NCI-H146 treated with DMSO at 0.1 percent for 48 hours (cell line): ENCODE results near the gene MAT1A.

Source experiments
- DNase-seq: peaks from one replicate; lab custom pipeline; 2025; ENCODE audit not compliant: unreplicated experiment; lab: John Stamatoyannopoulos, UW

Gene MAT1A

DNA sequence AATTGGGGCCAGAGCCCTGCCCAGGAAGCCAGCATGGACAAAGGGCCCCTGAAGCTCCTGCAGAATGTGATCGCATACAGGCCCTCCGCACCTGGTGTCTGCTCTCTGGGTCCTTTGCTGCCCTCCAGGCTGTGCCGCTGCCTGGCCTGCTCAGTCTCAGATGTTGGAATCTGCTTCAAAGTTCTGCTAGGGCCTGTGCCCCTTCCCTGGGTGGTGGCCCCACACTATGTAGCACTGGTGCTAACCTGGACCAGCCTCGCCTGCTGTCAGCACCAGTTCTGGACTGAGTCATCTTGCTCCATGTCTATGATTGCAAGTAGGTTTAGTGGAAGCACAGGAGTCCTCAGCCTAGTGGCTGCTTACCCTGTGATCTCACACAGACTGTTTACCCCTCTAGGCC is 6.3 kb downstream of the MAT1A start:
- no peak for DNase-seq

DNA sequence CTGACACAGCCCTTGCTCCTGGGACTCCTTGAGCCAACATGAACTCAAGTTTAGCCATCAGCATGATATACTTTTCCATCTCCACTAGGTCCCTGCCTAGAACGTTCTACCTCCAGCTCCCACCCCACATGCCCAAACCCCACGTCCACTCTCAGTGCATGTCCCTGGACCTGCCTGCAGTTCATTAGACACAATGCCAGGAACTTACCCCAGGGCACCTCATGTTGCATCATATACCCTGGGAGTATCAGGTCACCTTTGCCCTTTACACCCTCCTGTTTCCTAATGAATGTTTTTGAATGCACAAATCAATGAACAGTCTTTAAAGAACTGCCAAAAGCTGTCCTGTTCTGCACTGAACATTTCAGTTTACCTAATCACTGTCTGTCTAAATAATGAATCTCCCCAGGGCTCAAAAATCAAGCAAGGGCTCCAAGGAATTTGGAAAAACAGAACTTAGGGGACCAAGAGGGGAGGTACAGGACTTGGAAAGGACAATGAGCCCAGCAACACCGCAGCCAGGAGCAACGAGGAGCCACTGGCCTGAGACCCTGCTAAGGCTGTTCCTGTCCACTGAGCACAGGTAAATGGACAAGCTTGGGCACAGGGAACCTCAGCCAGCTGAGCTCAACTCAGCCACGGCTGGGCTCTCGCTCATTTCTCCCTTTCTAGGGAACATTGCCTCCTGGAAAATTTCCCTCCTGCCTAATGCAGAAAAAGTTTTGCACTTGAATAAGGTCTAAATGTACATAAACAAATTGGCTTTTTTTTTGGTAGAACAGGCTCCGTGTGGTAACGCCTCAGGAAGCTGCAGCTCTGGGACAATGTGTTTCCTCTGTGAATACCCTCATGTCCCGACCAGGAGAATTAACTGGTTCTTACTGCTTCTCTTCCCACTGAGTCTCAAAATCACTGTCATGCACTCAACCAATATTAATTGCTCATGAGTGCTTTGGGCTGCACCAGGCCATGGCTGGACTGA is 7.4 kb downstream of the MAT1A start:
- DNase-seq, result no peak

DNA sequence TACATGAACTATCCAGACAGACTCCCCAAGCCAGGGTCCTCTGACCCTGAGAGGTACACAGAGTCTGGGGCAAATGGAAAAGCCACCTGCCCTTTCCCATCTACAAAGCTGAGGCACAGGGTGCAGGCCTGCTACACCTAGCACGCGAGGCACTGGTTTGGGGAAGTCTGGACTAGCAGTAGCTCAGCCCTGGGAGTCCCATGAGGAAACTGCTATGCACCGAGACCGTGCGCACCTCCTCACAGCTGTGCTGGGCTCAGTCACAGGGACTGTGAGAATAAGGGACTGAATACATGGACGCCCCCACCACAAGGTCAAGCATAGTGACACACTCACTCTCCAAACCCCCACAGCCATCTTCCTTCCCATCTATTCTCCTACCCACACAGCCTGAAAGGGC is 8.2 kb downstream of the MAT1A start:
- no peak for DNase-seq

DNA sequence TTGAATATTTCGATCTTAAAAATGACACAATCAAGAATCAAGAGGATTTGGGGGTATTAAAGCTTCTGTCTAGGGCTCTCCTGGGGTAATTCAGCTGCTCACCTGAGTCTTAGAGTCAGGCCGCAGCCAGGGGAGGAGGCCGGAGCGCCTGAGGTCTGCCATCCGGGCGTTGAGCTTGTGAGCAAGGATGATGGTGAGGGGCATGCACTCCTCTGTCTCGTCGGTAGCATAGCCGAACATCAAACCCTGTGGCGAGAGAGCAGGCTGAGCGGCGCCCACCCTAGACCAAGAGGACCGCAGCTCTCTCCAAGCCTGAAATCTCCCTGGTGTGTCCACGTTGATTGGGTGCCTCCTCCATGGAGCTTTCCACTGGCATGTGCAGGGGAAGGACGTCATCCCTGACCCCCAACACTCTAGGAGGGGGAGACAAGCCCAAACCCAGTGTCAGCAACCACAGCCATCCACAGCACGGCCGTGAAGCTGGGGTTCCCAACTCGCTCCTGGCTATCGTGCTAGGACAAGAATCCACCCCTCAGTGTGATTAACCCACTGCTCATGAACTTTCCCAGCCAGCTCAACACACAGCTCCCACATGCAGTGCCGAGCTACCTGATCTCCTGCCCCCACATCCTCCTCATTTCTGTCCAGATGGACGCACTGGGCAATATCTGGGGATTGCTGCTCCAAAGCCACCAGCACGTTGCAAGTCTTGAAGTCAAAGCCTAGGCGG is 9.2 kb downstream of the MAT1A start:
- no peak for DNase-seq

DNA sequence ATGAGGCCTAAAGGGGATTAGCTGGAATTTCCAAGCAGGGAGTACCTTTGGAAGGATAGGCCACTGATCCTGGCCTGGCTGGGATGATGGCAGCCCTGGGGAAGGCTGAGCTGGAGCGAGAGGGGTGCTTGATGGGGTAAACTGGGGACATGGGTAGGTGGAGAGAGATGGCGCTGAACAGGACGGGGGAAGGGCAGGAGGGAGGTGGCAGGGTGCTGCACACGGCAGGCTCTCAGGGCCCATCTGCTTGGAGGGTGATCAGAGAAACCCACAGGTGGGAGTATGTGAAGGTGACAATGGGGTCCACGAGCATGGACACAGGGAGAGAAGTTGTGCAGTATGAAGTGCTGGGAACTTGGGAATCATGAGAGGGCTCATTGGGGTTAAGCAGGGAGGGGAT is 10.3 kb downstream of the MAT1A start:
- DNase-seq, result no peak

DNA sequence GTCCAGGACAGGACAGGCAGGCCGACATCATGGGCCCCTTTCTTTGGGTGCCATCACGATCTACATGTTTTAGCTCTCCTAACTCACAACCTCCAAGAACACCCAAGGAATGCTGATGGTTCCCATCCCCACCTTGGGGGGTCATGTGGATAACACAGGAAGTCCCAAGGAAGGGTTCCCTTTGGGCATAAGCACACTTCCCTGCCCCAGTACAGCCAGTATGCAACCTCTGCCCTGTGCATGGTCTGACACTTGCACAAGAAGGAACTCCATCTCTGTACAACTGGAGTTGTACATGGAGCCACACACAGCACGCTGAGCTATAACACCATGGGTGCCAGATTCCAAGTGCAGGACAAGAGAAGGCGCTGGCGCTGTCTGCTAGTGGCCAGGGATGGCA is 11.0 kb downstream of the MAT1A start:
- no peak for DNase-seq

DNA sequence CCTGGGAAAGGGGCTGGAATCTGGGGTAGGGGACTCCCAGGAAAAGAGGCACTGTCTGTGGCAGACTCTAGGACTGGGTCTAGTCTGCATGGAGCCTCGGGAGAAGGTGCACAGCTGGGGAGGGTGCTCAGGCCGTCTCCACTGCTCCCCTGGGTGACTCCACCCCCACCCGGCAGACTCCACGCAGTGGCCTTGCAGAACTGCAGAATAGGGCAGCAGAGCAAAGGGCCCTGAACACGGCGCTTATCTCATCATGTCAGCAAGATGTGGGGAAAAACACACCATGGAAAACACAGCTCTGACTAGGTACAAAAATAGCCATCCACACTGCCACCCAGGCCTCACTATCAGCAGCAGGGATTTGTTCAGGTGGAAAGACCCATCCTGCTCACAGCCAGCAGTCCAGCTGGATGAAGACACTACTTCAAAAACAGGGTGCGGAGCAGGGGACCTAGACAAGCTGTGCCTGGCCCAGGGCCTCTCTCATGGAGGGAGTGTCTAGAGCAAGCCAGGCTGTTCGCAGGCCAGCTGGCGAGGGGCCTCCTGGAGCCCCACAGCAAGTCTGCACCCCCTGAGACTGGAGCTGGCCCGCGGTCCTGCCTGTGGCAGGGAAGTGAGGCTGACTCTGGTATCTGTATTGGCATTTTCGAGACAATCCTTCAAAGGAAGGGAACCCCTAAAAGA is 11.7 kb downstream of the MAT1A start:
- no peak for DNase-seq

DNA sequence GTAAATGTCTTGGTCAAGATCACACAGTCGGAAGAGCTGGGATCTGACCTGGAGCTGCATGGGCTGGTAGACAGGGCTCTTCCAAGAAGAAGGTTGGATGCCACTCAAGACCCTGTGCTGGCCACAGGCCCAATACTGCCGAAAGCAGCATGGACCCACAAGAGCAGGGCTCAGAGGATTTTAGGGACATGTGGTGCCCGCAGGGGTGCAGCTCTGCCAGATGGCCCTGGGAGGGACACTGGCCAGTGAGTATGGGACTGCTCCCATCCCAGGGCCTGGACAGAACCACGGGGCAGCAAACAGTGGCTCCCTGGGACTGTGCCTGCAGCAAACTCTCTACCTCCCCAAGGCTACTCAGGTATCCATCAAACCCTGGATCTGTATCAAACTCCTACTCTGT is 12.4 kb downstream of the MAT1A start:
- no peak for DNase-seq

DNA sequence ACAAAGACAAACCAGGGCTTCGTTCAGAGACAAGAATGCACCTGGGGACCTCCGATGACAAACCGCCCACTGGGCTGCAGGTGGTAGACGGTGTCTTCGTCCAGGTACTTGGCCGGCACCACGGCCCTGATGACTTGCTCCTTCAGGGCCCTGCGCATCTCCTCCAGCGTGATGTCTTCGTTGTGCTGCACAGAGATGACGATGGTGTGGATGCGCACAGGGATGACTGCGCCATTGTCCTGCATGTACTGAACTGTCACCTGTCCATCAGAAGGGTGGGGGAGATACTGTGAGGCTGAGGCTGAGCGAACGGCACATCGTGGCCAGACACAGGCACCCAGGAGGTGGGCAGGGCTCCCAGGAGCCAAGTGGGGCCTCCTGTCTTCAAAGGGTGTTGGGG is 13.1 kb downstream of the MAT1A start:
- DNase-seq, result no peak

DNA sequence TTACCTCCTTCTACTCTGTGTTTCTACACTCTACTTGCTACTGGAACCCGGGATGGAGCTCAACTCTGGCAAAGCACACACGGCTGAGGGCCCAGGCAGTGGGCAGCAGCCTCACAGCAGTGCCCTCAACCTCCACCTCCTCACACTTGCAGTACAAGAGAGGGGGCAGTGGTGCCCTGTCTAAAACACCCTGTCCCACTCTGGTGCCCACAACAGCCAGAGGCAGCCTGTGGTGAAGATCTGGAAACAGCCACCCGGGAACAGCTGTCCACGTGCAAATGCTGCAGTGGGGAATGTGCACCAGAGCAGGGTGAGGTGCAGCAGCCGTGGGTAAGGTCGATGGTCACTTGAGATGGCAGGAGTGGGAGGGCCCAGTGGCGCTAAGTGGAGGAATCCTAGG is 13.7 kb downstream of the MAT1A start:
- no peak for DNase-seq

DNA sequence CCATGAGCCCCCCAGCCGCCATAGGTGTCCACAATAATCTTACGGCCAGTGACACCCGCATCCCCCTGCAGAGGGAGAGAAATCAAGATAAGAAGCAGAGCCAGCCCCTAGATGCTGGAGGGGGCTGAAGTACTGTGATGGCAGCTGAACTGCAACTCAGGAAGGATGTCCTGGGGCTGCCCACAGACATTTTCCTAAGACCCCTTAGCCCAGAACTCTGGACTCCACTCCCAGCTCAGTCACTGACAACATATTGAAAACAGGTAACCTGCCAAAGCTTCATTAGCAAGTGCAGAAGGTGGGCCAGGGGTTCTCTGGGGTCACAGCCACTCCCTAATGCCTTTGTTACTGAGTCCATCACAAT is 14.3 kb downstream of the MAT1A start:
- DNase-seq, result no peak

DNA sequence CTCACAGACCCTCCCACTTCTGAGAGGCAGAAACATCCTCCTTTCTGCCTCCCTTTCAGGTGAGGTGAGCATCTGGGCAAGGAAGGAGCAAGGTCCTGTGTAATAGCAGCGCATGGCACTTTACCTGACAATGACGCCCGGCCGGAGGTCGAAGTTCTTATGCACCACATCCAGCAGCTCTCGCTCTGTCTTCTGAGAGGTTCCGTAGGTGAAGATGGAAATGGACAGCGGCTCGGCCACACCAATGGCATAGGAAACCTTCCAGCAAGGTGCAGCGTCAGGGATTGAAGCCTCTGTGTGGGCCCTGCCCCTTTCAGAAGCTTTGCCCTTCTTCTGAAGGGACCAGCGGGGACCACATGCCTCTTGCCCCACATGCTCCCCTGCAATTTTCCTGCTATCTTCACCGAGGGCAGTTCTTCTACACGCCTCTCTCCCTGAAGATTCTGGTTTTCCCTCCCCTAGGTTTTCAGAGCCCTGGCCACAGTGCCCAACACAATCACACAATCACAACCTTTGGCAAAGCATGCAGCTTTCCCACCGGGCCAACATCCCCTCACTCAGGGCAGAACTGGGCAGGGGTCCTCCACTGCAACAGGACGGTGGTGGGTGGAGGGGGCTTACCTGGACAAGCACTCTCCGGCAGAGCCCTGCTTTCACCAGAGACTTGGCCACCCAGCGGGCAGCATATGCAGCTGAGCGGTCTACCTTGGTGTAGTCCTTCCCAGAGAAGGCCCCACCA is 14.9 kb downstream of the MAT1A start:
- no peak for DNase-seq

DNA sequence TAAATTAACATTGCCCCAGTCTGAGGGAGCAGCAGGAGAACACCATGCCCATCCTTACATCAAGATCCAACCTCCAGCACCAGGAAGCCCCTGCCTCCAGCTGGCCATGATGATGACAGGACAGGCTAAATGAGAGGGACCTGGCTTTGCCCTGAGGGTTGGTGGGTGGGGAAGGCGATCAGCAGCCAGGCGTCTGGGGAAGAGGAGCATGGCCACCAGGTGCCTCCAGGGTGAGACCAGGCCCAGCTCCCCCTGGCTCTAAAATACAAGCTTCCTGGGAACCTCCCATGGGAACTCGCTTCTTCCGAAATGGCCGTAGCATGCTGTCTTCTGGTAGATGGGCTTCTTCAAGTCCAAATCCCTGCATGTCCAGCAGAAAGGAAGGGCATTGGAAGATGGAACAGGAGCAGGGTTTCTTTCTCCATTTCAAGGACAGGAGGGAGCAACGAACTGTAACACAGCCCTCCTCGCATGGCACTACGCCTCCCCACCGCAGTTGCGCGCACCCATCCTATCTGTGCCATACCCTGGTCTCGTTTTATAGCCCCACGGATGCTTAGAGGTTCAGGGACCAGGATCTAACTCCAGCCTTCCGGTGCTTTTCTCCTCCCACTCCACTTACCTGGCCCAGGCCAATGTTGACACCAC is 15.8 kb downstream of the MAT1A start:
- no peak for DNase-seq

DNA sequence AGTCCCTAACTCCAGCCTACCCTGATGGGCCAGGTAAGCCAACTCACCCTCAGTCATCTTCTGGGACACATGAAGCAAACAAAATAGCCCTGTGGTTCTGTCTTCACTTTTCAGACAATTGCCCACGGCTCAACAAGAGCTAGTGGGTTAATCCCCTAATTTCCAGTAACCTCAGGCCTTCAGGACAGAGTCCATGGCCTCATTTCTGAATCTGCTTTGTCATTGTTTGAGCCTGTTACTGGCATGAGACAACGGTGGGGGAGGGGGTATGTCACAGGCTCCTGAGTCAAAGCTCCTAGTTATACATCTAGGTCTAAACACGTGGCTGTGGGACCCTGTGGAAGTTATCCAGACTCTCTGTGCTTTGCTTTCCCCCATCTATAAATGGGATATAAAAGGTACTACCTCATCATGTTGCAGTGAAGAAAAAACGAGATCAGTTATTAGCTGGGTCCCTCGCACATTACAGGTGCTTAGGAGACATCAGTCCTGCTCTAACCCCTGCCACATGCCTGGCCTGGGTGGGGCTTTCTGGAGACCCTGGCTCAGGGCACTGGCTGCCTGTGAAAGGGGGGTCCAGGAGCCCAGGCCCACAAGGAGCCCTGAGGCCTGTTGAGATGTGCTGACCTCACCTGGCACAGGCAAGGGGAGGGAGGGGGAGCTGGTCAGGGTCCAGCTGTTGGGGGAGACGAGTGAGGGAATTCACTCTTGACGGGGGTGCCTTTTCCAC is 16.5 kb downstream of the MAT1A start:
- no peak for DNase-seq

DNA sequence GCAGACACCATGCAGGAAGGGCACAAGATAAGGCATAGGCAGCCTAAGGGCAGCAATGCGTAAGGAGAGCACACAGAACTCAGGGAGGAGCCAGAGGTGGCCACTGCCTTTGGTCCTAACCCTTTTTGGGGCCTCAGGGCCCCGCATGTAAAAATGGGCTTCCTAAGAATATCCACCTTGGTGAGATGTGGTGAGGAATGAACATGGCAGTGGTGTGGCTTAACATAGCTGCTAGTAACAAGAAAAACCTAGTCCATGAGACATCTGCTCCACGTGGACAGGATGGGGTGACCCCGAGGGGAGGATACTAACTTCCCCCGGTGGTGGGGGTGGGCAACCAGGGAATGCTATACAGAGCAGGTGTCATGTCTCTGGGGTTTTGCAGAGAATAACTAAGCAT is 18.0 kb downstream of the MAT1A start:
- DNase-seq, result no peak

DNA sequence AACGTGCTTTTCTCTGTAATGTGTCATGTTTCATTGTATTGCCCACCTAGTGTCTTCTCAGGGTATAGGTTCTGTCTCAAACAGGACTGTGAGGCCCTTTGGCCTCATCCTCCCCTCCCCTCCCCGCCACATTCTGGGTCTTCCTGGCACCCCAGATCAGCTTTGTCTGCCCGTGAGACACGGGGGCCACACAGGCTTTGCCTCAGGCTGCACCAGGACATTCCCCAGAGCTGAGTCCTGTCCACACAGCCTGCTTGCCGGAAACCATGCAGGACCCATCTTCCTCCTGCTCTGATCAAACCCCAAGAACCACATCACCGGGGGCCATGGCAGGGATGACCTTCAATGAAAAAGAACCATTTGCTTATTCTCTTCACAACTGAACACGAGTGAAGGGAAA is 18.6 kb downstream of the MAT1A start:
- no peak for DNase-seq

DNA sequence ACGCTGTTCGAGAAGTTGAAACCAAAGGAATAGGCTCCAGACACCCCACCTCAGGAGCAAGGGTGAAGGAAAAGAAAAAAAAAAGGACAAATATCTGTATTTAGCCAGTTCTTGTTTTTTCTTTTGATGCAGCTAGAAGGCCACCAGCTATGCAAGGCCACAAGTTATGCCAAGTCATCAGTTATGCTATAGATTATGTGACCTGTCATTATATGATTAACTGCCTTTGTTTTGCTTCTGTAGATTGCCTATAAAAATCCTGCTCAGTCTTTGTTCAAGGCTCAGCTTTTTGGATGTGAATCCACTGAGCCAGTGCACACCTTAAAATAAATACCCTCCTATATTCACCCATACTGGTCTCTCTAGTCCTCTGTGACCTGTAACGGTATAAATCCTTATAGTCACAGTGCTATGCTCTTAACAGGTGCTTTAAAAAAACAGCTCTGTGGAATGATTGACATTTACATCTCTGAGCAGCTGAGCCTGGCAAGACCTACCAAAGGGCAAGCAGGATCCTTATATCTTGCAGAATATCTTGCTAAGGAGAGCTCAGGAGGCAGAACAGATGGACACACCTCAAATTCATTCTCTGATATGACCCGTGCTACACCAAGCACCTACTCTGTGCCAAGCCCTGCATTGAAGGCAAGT is 20.4 kb downstream of the MAT1A start:
- no peak for DNase-seq

DNA sequence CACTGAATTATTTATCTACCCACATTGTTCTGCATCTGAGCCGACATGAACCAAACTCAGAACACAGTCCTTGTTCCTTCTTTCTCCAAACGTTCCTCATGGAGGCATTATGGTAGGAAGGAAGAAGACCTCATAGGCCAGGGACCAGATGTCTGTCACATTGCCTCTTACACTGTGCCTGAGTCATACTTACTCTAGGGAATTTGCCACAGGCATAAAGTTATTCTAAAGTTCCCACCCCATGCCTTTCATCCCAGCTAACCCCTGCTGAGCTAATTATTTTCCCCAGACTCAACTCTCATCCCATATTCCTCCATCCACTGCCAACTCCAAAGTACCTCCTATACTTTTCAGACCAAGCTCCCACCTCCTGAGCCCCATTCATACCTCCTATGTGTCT is 21.2 kb downstream of the MAT1A start:
- DNase-seq, result no peak

DNA sequence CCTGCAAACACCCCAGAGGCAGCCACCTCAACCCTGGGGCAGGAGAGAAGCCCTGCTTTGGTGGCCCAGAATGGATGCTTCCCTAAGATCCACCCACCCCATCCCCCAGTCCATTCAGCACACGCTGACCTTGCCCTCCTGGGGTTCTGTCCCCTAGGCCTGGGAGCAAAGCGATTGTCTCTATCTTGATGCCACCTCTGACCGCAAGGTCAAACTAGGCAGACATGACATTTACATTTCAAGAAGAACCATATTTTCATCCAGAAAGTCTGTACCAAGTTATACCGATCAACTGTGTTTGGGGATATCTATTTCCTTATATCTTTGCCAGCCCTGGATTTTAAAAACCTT is 23.0 kb downstream of the MAT1A start:
- no peak for DNase-seq
